ENCODE measurements around the gene ATF3. TPM values are rescaled to one million over a fixed set of nuclear protein-coding genes. Genes with fewer than 3 reads are reported as not detected.

ATF3 gene
- total RNA-seq, 1 experiment from 2014 or later: 13.0 TPM

DNA sequence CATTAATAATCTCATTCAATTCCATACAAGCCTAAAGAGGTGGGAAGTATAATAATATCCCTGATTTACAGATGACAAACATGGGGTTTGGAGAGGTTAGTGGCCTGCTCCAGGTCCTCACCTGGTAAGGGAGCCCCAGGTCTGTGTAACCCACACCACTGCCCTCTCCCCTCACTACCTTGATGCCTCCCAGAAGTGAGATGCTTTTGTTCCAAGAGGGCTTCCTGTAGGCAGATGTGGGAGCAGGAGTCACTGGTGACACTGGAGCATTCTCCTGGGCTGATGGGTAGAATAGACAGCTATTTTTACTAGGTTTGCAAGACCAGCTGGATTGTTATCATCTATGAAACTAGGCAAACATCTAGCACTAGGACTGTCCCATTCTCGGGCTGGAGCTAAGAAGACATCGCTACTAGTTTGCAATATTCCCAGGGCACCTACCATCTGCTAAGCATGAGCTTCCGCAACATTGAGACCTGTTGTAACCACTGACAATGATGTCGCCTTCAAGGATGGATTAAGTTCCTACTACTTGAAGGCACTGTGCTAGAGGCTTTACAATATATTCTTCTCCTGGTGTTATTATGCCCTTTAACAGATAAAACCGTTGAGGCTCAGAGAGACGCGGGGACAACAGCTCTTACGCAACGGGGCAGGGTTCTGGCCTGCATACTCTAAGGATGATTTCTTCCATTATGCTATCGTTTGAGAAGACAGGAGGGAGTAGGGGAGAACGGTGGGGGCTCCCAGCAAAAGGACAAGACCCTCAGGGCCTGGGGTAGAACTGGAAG lies 56.0 kb downstream of the ATF3 start:
- Mint-ChIP-seq H3K27ac (ENCODE audit: unreplicated experiment) (no peak overlapping the region), H3K36me3 (ENCODE audit: insufficient read depth, unreplicated experiment) (peaks cover 6% of the 10 kb centered on the region), H3K4me3 (ENCODE audit: low read depth, unreplicated experiment) (peak overlapping the region; percentile 70), H3K4me1 (ENCODE audit: low read depth, unreplicated experiment) (no peaks in the 10 kb centered on the region), H3K9me3 (ENCODE audit: low read depth, unreplicated experiment) (no peaks in the 10 kb centered on the region), H3K27me3 (ENCODE audit: unreplicated experiment) (peaks cover 33% of the 10 kb centered on the region)
- no peak for TF ChIP-seq CTCF (IDR thresholded peaks at IDR 0.05; ENCODE audit: unreplicated experiment)
- BruUV-seq (replicated peaks): no TSS peak
- CTCF ChIA-PET: interaction anchor here (0.5 to 1.8 kb wide), 23 partner anchors 9 to 331 kb away, joined by 3 to 23 read pairs (median 4); partner anchors contain the start of genes ATF3 and BATF3
- intact Hi-C loops (cut with micrococcal nuclease; ENCODE audit: unreplicated experiment): loop anchor here (1.0 to 5.0 kb wide), 3 partner anchors 38 to 333 kb away; no protein-coding TSS in a partner anchor
- no peak for DNase-seq

- Mint-ChIP-seq H3K4me3 (ENCODE audit: low read depth, unreplicated experiment) (peak overlapping the region; percentile 70), H3K9me3 (ENCODE audit: low read depth, unreplicated experiment) (no peaks in the 10 kb centered on the region), H3K4me1 (ENCODE audit: low read depth, unreplicated experiment) (no peaks in the 10 kb centered on the region), H3K36me3 (ENCODE audit: insufficient read depth, unreplicated experiment) (peaks cover 6% of the 10 kb centered on the region), H3K27ac (ENCODE audit: unreplicated experiment) (peak overlapping the region; percentile 10), H3K27me3 (ENCODE audit: unreplicated experiment) (peaks cover 24% of the 10 kb centered on the region)
- CTCF ChIA-PET: interaction anchor here (0.5 to 1.8 kb wide), 23 partner anchors 10 to 330 kb away, joined by 3 to 23 read pairs (median 4); partner anchors contain the start of genes ATF3 and BATF3
- DNase-seq: peak; percentile 91
- intact Hi-C loops (cut with micrococcal nuclease; ENCODE audit: unreplicated experiment): loop anchor here (1.0 to 5.0 kb wide), 3 partner anchors 37 to 332 kb away; no protein-coding TSS in a partner anchor
- no TSS peak for BruUV-seq (replicated peaks)
- TF ChIP-seq CTCF (IDR thresholded peaks at IDR 0.05; ENCODE audit: unreplicated experiment): peak; percentile 97
Measured at GRCh38 chr1:212665241-212666115, 56.9 kb downstream of the ATF3 start.

DNA sequence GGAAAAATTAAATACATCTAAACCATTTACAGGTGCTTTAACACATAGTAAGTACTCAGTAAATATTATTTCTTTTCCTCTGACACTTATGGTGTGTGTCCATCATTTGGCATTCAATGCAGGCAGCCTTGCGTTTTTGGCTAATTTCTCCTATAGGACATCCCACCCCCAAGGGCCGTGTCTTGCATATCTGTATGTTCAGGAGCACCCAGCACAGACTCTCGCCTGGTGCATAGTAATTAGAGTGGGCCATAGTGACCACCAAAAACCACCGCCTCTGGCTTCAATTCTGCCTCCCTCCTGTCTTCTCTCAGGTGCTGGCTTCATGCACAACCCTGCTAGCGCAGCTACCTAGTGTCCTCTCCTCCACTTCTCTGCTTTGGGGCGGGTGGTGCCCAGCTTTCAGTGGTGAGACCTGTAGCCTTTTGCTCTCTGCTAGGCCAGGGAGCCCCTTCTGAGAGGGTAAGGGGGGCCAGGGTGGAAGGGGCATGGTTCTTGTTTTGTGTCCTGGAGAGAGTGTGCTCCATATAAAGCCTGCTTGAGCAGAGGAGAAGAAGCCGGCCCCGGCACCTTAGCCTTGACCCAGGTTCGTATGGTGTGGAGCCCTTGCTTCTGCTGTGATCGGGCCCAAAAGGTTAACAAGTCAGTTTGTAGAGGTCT lies 57.7 kb downstream of the ATF3 start:
- H3K27me3 Mint-ChIP-seq (ENCODE audit: unreplicated experiment): peaks cover 17% of the 10 kb centered on the region
- CTCF ChIA-PET: interaction anchor here (1.0 to 1.8 kb wide), 9 partner anchors 10 to 188 kb away, joined by 3 to 23 read pairs (median 6); partner anchors contain the start of gene BATF3
- TF ChIP-seq CTCF (IDR thresholded peaks at IDR 0.05; ENCODE audit: unreplicated experiment): no peak
- H3K9me3 Mint-ChIP-seq (ENCODE audit: low read depth, unreplicated experiment): no peaks in the 10 kb centered on the region
- H3K27ac Mint-ChIP-seq (ENCODE audit: unreplicated experiment): peak overlapping the region; percentile 10
- no TSS peak for BruUV-seq (replicated peaks)
- DNase-seq: no peak
- peaks cover 3% of the 10 kb centered on the region for H3K4me1 Mint-ChIP-seq (ENCODE audit: low read depth, unreplicated experiment)
- peak overlapping the region; percentile 70 for H3K4me3 Mint-ChIP-seq (ENCODE audit: low read depth, unreplicated experiment)
- intact Hi-C loops (cut with micrococcal nuclease; ENCODE audit: unreplicated experiment): loop anchor here (5.0 kb wide), 2 partner anchors 36 to 331 kb away; no protein-coding TSS in a partner anchor
- H3K36me3 Mint-ChIP-seq (ENCODE audit: insufficient read depth, unreplicated experiment): peaks cover 6% of the 10 kb centered on the region
